GM21786 (cell line): ENCODE measurements around the gene ASB5.
"Not testable (repeated sequence)": the region's sequence is repeated elsewhere in the genome, so short reads cannot be mapped to it uniquely, and the experiment has no call there.

Experiments
- ATAC-seq: cut with Tn5 transposase; IDR thresholded peaks from one replicate; pipeline ENCODE4 v1.9.1; 2021; ENCODE audit not compliant: unreplicated experiment

Gene ASB5

DNA sequence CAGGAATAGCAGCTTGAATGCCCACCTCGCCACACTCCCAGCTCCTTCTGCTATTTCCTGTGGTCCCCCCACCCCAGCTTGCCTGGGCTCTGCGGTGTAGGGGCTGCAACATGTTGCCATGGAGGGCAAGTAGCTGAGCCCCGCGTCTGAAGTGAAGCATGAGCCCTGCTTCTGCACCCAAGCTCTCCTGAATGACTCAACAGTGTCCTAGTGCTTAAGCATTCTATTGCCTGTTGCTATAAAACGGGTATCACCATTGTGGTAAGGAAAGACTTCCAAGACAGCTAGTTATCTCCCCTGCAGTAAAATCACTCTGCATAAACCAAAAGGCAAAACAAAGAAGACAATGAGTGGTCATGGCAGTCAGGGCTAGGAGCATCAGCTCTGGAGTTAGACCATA lies 42.3 kb downstream of the ASB5 start:
- no peak for ATAC-seq

DNA sequence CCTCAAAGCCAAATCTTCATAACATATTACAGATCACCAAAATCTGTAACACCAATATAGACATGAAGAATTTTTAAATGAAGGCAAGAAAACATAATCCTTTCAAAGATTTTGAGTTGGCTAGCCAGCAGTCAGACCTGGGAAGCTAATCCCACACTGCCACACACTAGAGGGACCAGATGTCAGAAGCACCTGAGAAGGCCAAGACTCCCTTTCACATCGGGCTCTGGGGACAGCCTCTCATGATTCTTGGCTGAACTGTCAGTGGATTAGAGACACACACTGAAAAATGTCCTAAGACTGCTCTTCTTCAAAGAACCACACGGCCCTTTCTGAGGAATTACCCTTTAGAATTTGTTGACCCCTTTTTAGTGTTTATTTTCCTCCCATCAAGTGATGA lies 45.5 kb downstream of the ASB5 start:
- ATAC-seq, result no peak

DNA sequence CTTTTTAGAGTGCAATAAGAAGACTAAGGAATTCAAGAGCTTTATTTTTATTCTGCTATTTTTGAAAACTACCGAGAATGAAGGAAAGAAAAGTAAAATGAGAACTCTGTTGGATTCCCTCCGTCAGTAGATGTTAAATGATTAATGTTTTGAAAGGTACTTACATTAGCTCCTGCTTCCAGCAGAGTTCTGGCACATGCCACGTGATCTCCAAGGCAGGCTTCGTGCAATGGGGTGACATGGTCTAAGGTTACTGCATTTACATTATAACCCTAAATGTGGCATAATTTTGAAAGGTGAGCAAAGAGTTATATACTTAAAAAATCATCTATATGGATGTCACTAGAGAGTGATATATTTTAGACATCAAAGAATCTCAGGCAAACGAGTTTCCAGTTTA lies 46.9 kb downstream of the ASB5 start:
- ATAC-seq, result no peak

DNA sequence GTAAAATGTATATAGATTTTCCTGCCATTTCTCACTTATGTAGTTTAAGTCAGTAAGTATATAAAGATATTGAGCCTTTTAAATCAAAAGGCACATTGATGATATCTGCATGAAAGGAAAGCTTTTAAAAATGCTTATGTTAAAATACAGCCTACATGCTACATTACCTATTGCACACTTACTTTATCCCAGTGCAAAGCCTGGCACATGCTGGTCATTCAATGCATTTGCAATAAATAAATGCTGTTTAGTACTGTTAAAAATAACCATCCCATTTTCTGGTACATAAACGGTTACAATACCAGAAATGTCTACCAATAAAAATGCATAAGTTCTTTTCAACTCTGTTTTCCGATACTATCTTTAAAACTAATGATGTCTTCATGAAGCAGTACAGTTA lies 51.5 kb downstream of the ASB5 start:
- peak; percentile 67 for ATAC-seq

DNA sequence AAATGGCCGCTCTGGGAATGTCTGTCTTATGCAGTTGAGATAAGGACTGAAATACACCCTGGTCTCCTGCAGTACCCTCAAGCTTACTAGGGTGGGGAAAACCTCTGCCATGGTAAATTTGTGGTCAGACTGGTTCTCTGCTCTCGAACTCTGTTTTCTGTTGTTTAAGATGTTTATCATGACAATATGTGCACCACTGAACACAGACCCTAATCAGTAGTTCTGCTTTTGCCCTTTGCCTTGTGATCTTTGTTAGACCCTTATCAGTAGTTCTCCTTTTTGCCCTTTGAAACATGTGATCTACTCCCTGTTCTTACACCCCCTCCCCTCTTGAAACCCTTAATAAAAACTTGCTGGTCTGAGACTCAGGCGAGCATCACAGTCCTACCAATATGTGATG lies 56.7 kb downstream of the ASB5 start:
- not testable (repeated sequence) for ATAC-seq

DNA sequence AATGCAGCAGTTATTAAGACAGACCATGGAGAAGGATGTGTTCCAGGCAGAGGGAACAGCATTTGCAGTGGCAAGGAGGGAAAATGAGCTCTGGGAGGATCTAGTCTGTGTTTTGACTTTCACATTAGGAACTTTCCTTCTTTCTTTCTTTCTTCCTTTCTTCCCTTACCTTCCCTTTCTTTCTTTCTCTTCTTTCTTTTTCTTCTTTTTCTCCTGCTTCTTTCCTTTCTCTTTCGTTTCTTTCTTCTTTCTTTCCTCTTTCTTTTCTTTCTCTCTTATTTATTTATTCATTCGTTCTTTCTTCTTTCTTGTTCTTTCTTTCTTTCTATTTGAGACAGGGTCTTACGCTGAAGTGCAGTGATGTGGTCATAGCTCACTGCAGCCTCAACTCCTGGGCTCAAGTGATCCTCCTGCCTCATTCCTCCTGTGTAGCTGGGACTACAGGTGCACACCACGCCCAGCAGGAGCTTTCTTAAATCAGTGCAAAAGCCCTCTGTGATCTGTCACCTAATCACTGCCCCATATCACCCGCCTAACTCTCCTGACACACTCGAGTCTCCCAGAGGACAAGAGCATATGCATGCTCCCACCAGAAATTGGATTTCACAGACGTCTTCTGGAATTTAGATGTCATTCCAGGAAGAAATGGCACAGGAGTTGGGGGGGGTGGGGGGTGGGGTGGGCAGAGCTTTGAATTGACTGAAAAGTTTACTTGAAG lies 58.3 kb downstream of the ASB5 start:
- no peak for ATAC-seq

DNA sequence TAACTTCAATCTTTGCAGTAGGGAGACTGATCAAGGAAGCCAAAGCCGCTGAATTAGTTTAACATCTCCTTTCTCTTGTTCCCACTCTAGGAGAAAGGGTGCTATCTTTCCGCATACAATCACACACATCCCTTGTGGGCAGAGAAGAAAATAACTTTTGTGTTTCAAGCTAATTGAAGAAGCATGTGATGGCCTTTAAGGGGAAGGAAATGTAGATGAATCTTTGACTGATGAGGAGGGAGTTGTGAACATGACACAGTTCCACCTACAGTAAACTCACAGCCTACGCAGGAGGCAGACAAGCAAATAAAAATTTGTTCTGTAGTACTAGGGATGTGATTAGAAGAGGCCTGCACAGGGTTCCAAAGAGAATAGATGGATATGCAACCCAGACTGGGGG lies 58.9 kb downstream of the ASB5 start:
- no peak for ATAC-seq

DNA sequence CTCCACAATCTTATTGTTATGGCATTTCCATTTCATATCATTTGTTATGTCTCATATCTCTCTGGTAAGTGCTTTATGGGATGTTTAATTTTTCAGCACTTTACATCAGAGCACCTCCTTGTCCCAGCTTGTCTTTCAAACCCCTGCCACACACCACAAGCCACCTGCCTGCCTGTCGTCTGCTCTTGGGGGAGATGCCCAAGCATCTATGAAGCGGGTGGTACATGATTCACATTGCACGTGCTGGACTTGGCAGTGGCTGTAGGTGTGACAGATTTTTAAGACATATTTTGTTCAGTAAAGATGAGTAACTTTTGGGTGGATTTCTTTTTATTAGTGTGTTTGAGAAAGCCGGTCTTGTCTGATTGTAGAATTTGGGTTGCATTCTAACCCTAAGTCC lies 59.5 kb downstream of the ASB5 start:
- no peak for ATAC-seq

DNA sequence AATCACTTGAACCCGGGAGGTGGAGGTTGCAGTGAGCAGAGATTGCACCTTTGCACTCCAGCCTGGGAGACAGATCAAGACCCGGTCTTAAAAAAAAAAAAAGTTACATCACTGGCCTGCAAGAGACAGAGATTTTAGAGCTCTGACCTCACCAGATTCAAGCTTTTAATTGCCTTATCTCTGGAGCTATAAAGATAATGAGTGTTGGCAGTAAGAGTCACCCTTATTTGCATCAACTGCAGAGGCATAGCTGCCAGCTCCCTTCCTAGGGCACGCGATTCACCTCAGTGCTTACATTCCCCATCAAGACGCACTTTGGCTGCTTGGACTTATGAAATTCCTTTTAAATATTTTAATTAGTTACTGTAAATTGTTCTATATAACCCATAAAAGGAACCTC lies 61.2 kb downstream of the ASB5 start:
- ATAC-seq, result no peak

DNA sequence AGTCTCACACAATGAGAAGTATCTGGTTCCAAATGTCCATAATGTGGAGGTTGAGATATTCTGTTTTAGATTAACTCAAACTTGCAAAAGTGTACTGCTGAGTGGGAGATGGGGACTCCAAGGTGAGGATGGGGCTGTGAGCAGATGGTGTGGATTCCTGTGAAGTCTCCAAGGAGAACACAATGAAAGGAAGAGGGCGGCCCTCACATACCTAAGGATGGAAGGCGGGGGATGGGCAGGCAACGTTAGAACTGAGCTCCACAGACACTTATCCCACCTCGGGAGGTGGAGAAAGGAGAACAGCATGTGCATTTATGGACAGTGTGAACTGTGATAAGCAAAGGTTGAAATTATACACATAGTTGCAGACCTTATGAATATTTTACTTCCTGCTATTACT lies 63.7 kb downstream of the ASB5 start:
- no peak for ATAC-seq

DNA sequence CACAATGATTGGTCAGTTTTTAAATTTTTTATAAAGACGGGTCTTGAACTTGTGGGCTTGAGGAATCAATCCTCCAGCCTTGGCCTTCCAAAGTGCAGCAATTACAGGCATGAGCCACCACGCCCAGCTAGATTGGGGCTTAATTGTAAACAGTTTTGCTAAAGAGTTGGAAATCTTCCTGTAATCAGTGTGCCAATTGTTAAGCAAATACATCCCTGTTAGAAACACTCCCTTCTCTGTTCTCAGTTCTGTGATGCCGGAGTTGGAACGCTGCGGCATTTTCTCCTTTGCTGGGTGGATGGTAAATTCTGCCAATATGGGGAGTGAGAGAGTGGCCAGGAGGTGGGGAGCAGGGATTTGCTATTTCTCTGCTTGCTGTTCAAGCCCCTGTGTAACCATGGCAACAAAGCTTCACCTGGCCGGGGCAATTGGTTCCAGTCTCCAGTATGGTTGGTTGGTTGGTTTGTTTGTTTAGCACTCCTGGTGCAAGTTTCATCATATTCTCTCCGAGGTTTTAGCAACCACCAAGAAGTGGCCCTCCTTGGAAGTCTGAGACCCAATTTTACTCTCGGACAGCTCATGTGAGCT lies 70.6 kb downstream of the ASB5 start:
- ATAC-seq, result no peak

DNA sequence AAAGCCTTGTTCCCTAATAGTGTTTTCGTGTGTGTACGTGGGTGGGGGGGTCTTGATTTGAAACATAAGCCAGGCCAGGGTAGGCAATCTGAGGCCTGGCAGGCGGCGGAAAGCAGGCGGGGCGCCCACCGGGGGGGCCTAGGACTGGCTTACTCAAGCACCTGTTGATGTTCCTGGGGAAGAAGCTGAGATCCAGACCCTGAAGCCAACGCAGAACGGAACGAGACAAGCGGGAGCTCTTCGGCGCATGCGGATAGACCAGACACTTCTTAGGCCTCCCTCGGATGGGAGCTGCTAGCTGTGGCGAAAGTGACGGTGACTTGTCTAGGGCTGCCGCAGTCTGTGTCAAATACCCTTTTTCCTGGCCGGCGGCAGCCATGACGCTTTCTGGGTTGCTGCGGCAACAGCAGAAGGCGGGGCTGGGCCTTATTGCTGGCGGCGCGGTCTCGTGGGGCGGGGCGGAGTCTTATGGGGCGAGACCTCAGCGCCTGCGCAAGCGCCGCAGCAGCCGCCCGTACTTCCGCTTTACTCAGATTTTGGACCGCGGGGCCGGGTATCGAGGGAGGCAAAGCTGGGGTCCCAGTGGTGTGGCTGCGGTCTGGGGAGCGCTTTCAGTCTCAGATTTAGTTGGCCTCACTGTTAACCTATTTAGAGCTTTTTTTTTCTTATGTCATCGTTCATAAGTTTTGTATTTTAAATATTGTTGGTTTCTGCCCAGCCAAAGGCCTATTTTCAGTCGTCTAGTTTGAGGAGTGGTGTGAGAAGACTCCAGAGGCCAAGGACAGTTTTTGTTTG lies 73.6 kb downstream of the ASB5 start, which contains the start of gene SPATA4:
Gene SPATA4 (minus strand): TSS at position 402 of the 795 bp plus-strand sequence. CDS start 23 bp downstream, at position 379.
- ATAC-seq, result peak; percentile 97

DNA sequence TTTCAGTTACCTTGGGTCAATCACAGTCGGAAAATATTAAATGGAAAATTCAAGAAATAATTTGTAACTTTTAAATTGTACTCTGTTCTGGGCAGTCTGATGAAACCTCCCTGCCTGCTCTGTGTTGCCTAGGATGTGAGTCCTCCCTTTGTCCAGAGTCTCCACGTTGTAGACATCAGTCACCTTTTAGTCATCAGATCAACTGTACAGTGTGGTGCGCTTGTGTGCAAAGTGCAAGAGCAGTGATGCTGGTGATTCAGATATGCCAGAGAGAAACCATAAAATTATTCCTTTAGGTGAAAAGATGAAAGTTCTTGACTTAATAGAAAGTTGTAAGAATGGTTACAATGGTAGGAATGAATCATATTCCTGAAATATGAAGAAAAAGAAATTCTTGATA lies 75.1 kb downstream of the ASB5 start:
- no peak for ATAC-seq

DNA sequence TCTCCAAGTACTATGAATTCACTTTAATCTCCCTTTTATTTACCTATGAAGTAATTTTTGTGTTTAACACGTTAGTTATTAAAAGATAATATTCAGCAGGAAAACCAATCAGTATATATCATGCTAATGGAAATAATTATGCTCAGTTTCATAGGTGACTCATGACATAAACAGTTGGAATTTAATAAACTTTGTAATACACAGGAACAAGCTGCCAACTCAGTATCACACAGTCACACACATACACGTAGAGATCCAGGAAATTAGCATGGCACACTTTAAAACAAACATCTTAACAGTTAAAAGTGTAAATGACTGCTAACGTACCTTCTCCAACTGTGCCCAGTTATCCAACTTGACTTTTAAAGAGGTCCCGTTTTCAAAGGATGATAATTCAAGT lies 75.9 kb downstream of the ASB5 start:
- ATAC-seq, result no peak

DNA sequence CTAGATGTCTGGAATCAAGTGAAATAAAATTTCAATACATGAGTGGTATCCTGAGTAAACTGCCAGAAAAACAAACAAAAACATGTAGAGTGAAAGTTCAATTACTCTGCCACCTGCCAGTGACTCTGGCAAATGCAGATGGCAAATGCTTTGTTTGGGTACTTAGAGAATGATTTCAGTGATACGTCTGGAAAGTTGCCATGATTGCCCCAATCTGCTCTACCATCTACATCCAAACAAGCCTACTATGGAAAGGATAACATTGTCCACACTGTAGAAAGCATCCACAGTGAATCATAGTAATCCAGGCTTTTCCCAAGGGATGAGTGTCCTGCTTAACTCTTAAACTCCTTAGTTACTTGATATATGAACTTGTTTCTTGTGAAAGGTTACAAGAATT lies 77.0 kb downstream of the ASB5 start:
- no peak for ATAC-seq

DNA sequence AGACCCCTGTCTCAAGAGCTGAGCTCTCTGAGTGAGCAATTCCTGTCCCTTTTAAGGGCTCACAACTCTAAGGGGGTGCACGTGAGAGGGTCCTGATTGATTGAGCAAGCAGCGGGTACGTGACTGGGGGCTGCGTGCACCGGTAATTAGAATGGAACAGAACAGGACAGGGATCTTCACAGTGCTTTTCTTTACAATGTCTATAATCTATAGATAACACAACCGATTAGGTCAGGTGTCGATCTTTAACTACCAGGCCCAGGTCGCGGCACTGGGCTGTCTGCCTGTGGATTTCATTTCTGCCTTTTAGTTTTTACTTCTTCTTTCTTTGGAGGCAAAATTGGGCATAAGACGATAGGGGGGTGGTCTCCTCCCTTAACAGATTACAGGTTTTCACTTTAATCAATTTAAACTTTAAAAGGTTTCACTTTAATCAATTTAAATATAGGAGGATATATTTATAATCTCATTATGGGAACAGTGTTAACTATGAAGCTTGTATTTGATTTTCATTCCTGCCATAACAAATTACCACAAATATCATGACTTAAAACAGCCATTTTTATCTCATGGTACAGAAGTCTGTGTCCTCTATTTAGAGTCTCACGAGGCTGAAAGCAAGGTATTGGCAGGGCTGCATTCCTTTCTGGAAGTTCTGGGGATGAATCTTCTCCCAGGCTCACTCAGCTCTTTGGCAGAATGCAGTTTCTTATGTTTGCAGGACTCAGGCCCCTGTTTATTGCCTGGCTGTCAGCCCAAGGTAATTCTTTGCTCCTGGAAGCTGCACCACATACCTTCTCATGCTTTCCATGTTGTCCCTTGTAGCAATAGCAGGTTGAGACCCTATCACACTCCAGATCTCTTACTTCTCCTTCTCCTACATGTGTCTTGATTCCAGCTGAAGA lies 78.9 kb downstream of the ASB5 start:
- no peak for ATAC-seq

DNA sequence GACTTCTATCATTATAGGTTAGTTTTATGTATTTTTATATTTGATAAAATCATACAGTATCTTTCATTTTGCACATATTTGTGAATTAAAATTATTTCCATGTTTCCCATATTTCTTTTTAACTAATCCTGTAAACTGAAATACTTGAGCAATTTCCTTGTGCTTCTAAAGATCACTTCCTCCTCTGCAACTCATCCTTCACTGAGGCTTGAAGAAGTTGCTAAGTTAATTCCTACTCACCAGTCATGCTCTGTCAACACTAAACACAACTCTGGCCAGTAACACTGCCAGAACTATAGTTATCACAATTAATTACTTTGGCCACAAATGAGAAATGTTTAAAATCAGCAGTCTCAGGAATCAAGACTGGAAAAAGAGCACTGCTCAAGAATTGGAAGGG lies 80.4 kb downstream of the ASB5 start:
- ATAC-seq, result no peak

DNA sequence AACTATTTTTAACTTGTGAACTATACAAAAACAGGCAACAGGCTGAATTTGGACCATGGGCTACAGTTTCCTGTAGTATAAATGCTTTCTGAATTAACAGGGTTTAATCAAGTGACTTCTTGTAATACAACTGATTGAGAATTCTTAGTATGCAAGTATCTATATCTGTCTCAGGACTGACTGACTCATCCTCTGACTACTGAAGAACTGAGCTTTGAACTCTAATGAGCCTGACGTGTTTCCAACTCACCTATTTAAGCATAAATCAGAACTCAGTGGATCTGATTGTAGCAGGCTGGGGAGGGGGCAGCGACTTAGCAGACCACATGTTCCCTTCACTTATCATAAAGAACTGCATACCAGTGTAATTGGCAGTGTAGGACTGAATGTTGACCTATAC lies 81.4 kb downstream of the ASB5 start:
- ATAC-seq, result no peak

DNA sequence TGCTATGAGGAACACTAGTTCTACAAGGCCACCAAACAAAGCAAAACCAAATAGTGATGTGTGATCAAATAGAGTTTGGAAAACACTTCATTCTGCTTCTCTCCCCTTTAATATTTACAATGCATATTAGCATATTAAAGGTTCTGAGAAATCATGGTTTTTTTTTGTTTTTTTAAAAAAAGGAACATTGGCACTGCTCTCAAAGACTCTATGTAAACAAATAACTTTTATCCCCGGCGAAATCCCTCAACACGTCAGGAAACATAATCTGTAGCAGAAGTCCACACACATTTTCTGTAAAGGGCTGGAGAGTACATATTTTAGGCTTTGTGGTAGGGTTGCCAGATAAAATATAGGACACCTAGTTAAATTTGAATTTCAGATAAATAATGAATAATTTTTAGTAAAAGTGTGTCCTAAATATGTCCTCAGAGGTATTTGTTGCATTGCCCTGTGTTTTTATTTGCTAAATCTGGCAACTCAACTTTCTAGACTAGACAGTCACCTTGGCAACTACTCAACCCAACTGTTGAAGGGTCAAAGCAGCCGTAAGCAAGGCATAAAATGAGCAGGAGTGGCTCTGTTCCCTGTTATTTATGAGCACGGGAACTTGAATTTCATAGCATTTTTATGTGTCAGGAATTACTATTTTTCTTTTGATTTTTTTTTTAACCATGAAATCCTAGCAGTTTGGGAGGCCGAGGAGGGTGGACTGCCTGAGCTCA lies 82.2 kb downstream of the ASB5 start:
- ATAC-seq, result no peak

DNA sequence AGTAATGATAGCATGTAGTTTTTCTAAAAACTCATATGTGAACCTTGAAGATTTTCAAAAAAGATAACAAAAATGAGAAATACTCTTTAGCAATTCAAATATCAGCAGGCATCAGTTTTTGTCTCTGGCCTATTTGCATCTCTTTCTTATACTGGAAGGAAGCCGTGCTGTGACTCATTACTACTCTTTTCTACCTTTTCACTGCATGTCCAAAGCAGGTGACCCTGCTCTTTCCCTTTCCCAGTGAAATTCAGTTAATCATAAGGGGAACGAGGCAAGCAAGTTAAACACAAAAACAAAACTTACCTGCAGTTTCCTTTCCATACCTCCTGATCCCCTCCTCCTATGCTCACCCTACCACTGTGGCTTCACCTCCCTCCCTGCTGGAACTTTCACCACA lies 83.0 kb downstream of the ASB5 start:
- no peak for ATAC-seq
